ENCODE results near the gene ZWILCH.

The ZWILCH gene

DNA sequence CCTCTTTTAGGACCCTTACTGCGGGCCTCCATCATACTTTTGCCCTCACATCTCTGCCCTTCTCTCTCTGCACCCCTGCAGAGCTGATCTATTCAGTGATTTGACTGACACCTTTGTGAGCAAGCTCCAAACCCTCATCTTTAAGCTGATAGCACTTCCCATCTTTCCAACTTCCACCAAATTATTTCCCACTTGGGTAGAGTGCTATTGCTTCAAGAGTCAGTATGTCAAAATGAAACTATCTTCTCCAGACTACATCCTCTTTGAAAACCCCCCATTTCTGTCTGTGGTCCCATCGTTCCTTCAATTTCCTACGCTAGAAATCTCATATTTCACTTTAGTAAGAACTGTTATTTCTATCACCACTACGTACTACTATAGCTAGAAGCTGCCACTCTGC is 19.7 kb downstream of the ZWILCH start:
- DNase-seq (ENCODE audit: low read depth, low spot score), result no peak
- Histone ChIP-seq H3K4me1 (ENCODE audit: insufficient read depth, insufficient read length) (no peaks in the 10 kb centered on the region), H3K4me3 (ENCODE audit: insufficient read length, low read depth) (no peak overlapping the region), H3K36me3 (ENCODE audit: insufficient read depth, insufficient read length, low read length) (peaks cover 96% of the 10 kb centered on the region), H3K27me3 (ENCODE audit: insufficient read depth, insufficient read length) (no peaks in the 10 kb centered on the region), H3K9ac (ENCODE audit: insufficient read length, low read depth) (no peak overlapping the region), H3K9me3 (ENCODE audit: insufficient read depth, low read length) (no peaks in the 10 kb centered on the region)
- no peak for TF ChIP-seq SUZ12 (IDR thresholded peaks at IDR 0.05; ENCODE audit: extremely low read depth, insufficient read depth, insufficient read length)
- no peak for TF ChIP-seq ZNF274 (IDR thresholded peaks at IDR 0.05; ENCODE audit: low read depth, low read length)
- no peak for TF ChIP-seq YY1 (IDR thresholded peaks at IDR 0.05; ENCODE audit: insufficient read depth, insufficient read length)

DNA sequence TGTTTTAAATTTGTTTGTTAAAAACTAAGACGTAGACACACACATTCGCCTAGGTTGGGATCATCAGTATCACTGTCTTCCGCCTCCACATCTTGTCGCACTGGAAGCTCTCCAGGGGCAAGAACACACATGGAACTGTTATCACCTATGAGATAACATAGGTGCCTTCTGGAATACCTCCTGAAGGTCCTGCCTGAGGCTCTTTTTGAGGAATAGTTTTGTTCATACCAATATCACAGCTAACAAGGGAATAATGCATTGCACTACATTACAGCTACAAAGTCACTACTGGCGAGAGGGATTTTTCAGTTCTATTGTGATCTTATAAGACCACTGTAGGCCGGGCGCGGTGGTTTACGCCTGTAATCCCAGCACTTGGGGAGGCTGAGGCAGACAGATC is 29.9 kb downstream of the ZWILCH start:
- Histone ChIP-seq H3K4me3 (ENCODE audit: insufficient read length, low read depth) (no peak overlapping the region), H3K9ac (ENCODE audit: insufficient read length, low read depth) (no peak overlapping the region), H3K9me3 (ENCODE audit: insufficient read depth, low read length) (no peaks in the 10 kb centered on the region), H3K36me3 (ENCODE audit: insufficient read depth, insufficient read length, low read length) (peaks cover 92% of the 10 kb centered on the region), H3K27me3 (ENCODE audit: insufficient read depth, insufficient read length) (no peaks in the 10 kb centered on the region), H3K4me1 (ENCODE audit: insufficient read depth, insufficient read length) (no peaks in the 10 kb centered on the region)
- DNase-seq (ENCODE audit: low read depth, low spot score), result no peak
- TF ChIP-seq SUZ12 (IDR thresholded peaks at IDR 0.05; ENCODE audit: extremely low read depth, insufficient read depth, insufficient read length) (no peak), YY1 (IDR thresholded peaks at IDR 0.05; ENCODE audit: insufficient read depth, insufficient read length) (no peak), ZNF274 (IDR thresholded peaks at IDR 0.05; ENCODE audit: low read depth, low read length) (no peak)

DNA sequence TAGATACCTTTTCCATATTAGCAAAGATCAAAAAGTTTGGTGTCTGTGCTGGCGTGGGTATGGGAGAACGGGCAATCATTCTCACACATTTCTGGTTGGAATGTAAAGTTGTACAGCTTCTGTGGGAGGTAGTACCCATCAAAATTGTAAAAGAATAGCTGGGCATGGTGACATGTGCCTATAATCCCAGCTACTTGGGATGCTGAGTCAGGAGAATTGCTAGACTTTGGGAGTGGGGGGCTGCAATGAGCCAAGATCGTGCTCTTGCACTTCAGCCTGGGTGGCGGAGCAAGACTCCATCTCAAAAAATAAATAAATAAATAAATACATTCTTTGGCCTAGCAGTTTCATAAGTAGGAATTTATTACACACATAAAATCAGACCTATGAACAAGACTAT is 37.8 kb downstream of the ZWILCH start:
- Histone ChIP-seq H3K27me3 (ENCODE audit: insufficient read depth, insufficient read length) (no peaks in the 10 kb centered on the region), H3K9ac (ENCODE audit: insufficient read length, low read depth) (no peak overlapping the region), H3K4me3 (ENCODE audit: insufficient read length, low read depth) (no peak overlapping the region), H3K36me3 (ENCODE audit: insufficient read depth, insufficient read length, low read length) (peaks cover 84% of the 10 kb centered on the region), H3K9me3 (ENCODE audit: insufficient read depth, low read length) (no peaks in the 10 kb centered on the region), H3K4me1 (ENCODE audit: insufficient read depth, insufficient read length) (no peaks in the 10 kb centered on the region)
- DNase-seq (ENCODE audit: low read depth, low spot score), result no peak
- TF ChIP-seq YY1 (IDR thresholded peaks at IDR 0.05; ENCODE audit: insufficient read depth, insufficient read length) (no peak), SUZ12 (IDR thresholded peaks at IDR 0.05; ENCODE audit: extremely low read depth, insufficient read depth, insufficient read length) (no peak), ZNF274 (IDR thresholded peaks at IDR 0.05; ENCODE audit: low read depth, low read length) (no peak)

DNA sequence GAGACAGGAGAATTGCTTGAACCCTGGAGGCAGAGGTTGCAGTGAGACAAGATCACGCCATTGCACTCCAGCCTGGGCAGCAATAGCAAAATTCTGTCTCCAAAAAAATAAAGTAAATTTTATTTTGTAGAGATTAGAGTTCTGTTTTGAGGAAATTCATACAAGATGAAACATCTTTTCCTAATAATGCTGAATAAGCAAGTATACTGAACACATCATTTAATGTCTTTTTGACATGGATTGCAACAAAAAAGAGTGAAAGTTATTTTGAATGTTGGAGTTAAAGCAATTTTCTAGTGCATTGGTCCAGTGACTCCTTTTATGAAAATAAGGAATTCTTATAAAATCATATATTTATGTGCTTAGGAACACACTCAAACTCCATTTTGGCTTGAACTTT is 40.1 kb downstream of the ZWILCH start:
- no peaks in the 10 kb centered on the region for H3K4me1 ChIP-seq (ENCODE audit: insufficient read depth, insufficient read length)
- no peak overlapping the region for H3K9ac ChIP-seq (ENCODE audit: insufficient read length, low read depth)
- no peak for TF ChIP-seq ZNF274 (IDR thresholded peaks at IDR 0.05; ENCODE audit: low read depth, low read length)
- no peak for TF ChIP-seq YY1 (IDR thresholded peaks at IDR 0.05; ENCODE audit: insufficient read depth, insufficient read length)
- no peak for TF ChIP-seq SUZ12 (IDR thresholded peaks at IDR 0.05; ENCODE audit: extremely low read depth, insufficient read depth, insufficient read length)
- H3K27me3 ChIP-seq (ENCODE audit: insufficient read depth, insufficient read length), result no peaks in the 10 kb centered on the region
- no peaks in the 10 kb centered on the region for H3K9me3 ChIP-seq (ENCODE audit: insufficient read depth, low read length)
- peaks cover 84% of the 10 kb centered on the region for H3K36me3 ChIP-seq (ENCODE audit: insufficient read depth, insufficient read length, low read length)
- no peak for DNase-seq (ENCODE audit: low read depth, low spot score)
- H3K4me3 ChIP-seq (ENCODE audit: insufficient read length, low read depth), result no peak overlapping the region

DNA sequence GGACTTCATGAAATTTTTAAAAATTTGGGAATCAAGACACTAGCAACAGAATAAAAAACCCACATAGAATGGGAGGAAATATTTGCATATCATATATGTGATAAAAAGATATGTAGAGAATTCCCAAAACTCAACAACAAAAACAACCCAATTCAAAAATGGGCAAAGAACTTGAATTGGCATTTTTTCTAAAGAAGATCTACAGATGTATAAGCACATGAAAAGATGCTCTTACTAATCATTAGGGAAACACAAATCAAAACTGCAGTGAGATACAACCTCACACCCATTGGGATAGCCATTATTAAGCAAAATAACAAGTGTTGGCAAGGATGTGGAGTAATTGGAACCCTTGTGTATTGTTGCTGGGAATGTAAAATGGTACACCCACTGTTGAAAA is 50.6 kb downstream of the ZWILCH start:
- Histone ChIP-seq H3K4me3 (ENCODE audit: insufficient read length, low read depth) (no peak overlapping the region), H3K9ac (ENCODE audit: insufficient read length, low read depth) (no peak overlapping the region), H3K4me1 (ENCODE audit: insufficient read depth, insufficient read length) (no peaks in the 10 kb centered on the region), H3K36me3 (ENCODE audit: insufficient read depth, insufficient read length, low read length) (peaks cover 51% of the 10 kb centered on the region), H3K9me3 (ENCODE audit: insufficient read depth, low read length) (no peaks in the 10 kb centered on the region), H3K27me3 (ENCODE audit: insufficient read depth, insufficient read length) (no peaks in the 10 kb centered on the region)
- TF ChIP-seq YY1 (IDR thresholded peaks at IDR 0.05; ENCODE audit: insufficient read depth, insufficient read length) (no peak), ZNF274 (IDR thresholded peaks at IDR 0.05; ENCODE audit: low read depth, low read length) (no peak), SUZ12 (IDR thresholded peaks at IDR 0.05; ENCODE audit: extremely low read depth, insufficient read depth, insufficient read length) (no peak)
- no peak for DNase-seq (ENCODE audit: low read depth, low spot score)

DNA sequence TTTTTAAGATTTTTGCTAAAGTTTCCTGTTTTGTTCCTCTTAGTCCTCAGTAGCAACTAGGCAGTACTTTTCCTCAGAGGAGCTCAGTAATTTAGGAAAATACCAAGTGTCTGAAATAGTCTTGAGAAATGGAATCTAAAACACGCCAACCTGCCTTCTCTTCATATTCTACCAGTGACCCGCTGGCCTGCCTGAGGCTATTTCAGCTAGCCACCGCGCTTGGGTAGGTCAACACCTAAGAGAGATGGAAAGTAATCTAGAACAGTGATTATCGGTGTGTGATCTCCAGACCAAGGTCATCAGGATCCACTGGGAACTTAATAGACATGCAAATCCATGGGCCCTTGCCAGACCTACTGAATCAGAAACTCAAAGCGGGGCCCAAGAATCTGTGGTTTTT is 53.1 kb downstream of the ZWILCH start:
- Histone ChIP-seq H3K9me3 (ENCODE audit: insufficient read depth, low read length) (no peaks in the 10 kb centered on the region), H3K27me3 (ENCODE audit: insufficient read depth, insufficient read length) (no peaks in the 10 kb centered on the region), H3K36me3 (ENCODE audit: insufficient read depth, insufficient read length, low read length) (peaks cover 46% of the 10 kb centered on the region), H3K9ac (ENCODE audit: insufficient read length, low read depth) (no peak overlapping the region), H3K4me3 (ENCODE audit: insufficient read length, low read depth) (no peak overlapping the region), H3K4me1 (ENCODE audit: insufficient read depth, insufficient read length) (no peaks in the 10 kb centered on the region)
- DNase-seq (ENCODE audit: low read depth, low spot score), result no peak
- TF ChIP-seq ZNF274 (IDR thresholded peaks at IDR 0.05; ENCODE audit: low read depth, low read length), result no peak
- TF ChIP-seq YY1 (IDR thresholded peaks at IDR 0.05; ENCODE audit: insufficient read depth, insufficient read length), result no peak
- TF ChIP-seq SUZ12 (IDR thresholded peaks at IDR 0.05; ENCODE audit: extremely low read depth, insufficient read depth, insufficient read length), result no peak

DNA sequence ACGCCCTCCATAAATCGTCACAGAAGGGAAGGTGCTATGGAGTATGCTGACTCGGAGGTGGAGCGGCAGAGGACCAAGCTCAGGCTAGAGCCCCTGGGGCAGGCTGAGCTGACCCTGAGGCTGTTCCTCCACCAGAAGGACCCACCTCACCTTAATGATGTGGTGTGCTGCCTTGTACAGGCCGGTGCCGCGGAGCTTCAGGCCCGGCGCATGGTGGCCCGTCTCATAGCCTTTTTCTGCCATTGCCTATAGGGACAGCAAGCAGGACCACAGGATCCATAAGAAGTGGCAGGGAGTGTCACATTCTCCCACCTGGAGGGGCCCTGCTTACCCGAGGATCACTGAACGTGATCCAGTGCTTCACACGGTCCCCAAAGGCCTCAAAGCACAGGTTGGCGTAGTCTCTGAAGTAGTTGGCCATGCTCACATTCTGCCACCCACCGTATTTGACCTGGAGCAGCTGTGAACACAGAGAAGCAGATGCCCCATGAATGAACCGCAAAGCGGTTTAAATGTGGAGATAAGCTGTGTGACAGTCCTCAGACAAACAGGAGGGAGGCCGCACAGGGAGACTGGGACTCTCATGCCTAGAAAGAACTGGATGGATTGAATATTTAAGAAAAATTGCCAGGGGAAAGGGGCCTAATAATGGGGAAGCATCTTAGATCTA is 55.9 kb downstream of the ZWILCH start:
- Histone ChIP-seq H3K4me1 (ENCODE audit: insufficient read depth, insufficient read length) (peaks cover 15% of the 10 kb centered on the region), H3K9me3 (ENCODE audit: insufficient read depth, low read length) (no peaks in the 10 kb centered on the region), H3K27me3 (ENCODE audit: insufficient read depth, insufficient read length) (no peaks in the 10 kb centered on the region), H3K9ac (ENCODE audit: insufficient read length, low read depth) (no peak overlapping the region), H3K4me3 (ENCODE audit: insufficient read length, low read depth) (no peak overlapping the region), H3K36me3 (ENCODE audit: insufficient read depth, insufficient read length, low read length) (peaks cover 54% of the 10 kb centered on the region)
- DNase-seq (ENCODE audit: low read depth, low spot score), result no peak
- no peak for TF ChIP-seq YY1 (IDR thresholded peaks at IDR 0.05; ENCODE audit: insufficient read depth, insufficient read length)
- TF ChIP-seq ZNF274 (IDR thresholded peaks at IDR 0.05; ENCODE audit: low read depth, low read length), result no peak
- no peak for TF ChIP-seq SUZ12 (IDR thresholded peaks at IDR 0.05; ENCODE audit: extremely low read depth, insufficient read depth, insufficient read length)
